MM.1S (cell line): ENCODE measurements around the gene WT1.

Source experiments
- DNase-seq: peaks from one replicate; pipeline ENCODE4 v3.0.0-alpha.2; 2015
- H2AFZ ChIP-seq: fragments of 300-600 bp; sonication (generic); 2 replicates; pipeline ENCODE4 v1.6.0; 2016; ENCODE audit warnings: antibody characterized with exemption, low read length
- H3F3A ChIP-seq: fragments of 300-600 bp; sonication (generic); 2 replicates; pipeline ENCODE4 v1.6.1; 2016; ENCODE audit warnings: mild to moderate bottlenecking, antibody characterized with exemption, low read length, moderate library complexity, mixed read lengths; ENCODE audit not compliant: insufficient read depth
- H3K27ac ChIP-seq: fragments of 300-600 bp; sonication (generic); 2 replicates; pipeline ENCODE4 v1.5.1; 2016; ENCODE audit warnings: mild to moderate bottlenecking, low read length
- H3K27me3 ChIP-seq: fragments of 300-600 bp; sonication (generic); replicated peaks from 2 replicates; pipeline ENCODE4 v1.6.0; 2016; ENCODE audit warnings: low read length; ENCODE audit not compliant: insufficient read depth
- H3K36me3 ChIP-seq: fragments of 300-600 bp; sonication (generic); replicated peaks from 2 replicates; pipeline ENCODE4 v1.6.1; 2016; ENCODE audit warnings: mild to moderate bottlenecking, low read length, mixed read lengths; ENCODE audit not compliant: insufficient read depth
- H3K4me1 ChIP-seq: fragments of 300-600 bp; sonication (generic); 2 replicates; pipeline ENCODE4 v1.6.1; 2016; ENCODE audit warnings: low read length, mixed read lengths
- H3K4me2 ChIP-seq: fragments of 300-600 bp; sonication (generic); 2 replicates; pipeline ENCODE4 v1.6.0; 2016; ENCODE audit warnings: low read depth, low read length
- H3K4me3 ChIP-seq: fragments of 300-600 bp; sonication (generic); 2 replicates; pipeline ENCODE4 v1.5.1; 2016; ENCODE audit warnings: low read length, mixed read lengths
- H3K79me2 ChIP-seq: fragments of 300-600 bp; sonication (generic); 2 replicates; pipeline ENCODE4 v1.6.1; 2016; ENCODE audit warnings: mixed run types, low read length, mixed read lengths
- H3K9ac ChIP-seq: fragments of 300-600 bp; sonication (generic); 2 replicates; pipeline ENCODE4 v1.6.1; 2016; ENCODE audit warnings: low read length, mixed read lengths
- H3K9me2 ChIP-seq: fragments of 300-600 bp; sonication (generic); replicated peaks from 2 replicates; pipeline ENCODE4 v1.6.1; 2016; ENCODE audit warnings: mild to moderate bottlenecking, low read length, mixed read lengths; ENCODE audit not compliant: insufficient read depth
- H3K9me3 ChIP-seq: fragments of 300-600 bp; sonication (generic); replicated peaks from 2 replicates; pipeline ENCODE4 v1.6.1; 2016; ENCODE audit warnings: mild to moderate bottlenecking, low read length, mixed read lengths; ENCODE audit not compliant: insufficient read depth
- H4K20me1 ChIP-seq: fragments of 300-600 bp; sonication (generic); 2 replicates; pipeline ENCODE4 v1.6.1; 2016; ENCODE audit warnings: mild to moderate bottlenecking, low read length, moderate library complexity, mixed read lengths; ENCODE audit not compliant: insufficient read depth
- EZH2 ChIP-seq: fragments of 300-600 bp; sonication (generic); optimal IDR thresholded peaks from 2 replicates; pipeline ENCODE3; 2017; ENCODE audit warnings: low read depth, mild to moderate bottlenecking, antibody characterized with exemption, low read length, mixed read lengths
- EZH2phosphoT487 ChIP-seq: fragments of 300-600 bp; sonication (generic); IDR thresholded peaks from 2 replicates; pipeline ENCODE4 v1.6.1; 2018; ENCODE audit warnings: antibody characterized with exemption, low read length
- TF ChIP-seq, protein P1 (sequence below): fragments of 300-600 bp; sonication (generic); IDR thresholded peaks from 2 replicates; pipeline ENCODE4 v1.5.1; 2016; ENCODE audit warnings: antibody characterized with exemption, low read length, mixed read lengths

WT1 gene

GRCh38 chr11:32390712-32391111 lies 44.6 kb downstream of the WT1 start:
- no peak overlapping the region for H3K27ac ChIP-seq
- H4K20me1 ChIP-seq, result no peaks in the 10 kb centered on the region
- no peaks in the 10 kb centered on the region for H3K79me2 ChIP-seq
- no peaks in the 10 kb centered on the region for H3K9me3 ChIP-seq
- H3K4me2 ChIP-seq, result no peak overlapping the region
- H2AFZ ChIP-seq, result no peak overlapping the region
- H3F3A ChIP-seq, result no peaks in the 10 kb centered on the region
- no peaks in the 10 kb centered on the region for H3K36me3 ChIP-seq
- H3K9ac ChIP-seq, result no peak overlapping the region
- no peaks in the 10 kb centered on the region for H3K4me1 ChIP-seq
- TF ChIP-seq EZH2 (no peak), EZH2phosphoT487 (no peak)
- TF ChIP-seq, protein P1, sequence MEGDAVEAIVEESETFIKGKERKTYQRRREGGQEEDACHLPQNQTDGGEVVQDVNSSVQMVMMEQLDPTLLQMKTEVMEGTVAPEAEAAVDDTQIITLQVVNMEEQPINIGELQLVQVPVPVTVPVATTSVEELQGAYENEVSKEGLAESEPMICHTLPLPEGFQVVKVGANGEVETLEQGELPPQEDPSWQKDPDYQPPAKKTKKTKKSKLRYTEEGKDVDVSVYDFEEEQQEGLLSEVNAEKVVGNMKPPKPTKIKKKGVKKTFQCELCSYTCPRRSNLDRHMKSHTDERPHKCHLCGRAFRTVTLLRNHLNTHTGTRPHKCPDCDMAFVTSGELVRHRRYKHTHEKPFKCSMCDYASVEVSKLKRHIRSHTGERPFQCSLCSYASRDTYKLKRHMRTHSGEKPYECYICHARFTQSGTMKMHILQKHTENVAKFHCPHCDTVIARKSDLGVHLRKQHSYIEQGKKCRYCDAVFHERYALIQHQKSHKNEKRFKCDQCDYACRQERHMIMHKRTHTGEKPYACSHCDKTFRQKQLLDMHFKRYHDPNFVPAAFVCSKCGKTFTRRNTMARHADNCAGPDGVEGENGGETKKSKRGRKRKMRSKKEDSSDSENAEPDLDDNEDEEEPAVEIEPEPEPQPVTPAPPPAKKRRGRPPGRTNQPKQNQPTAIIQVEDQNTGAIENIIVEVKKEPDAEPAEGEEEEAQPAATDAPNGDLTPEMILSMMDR, result no peak
- no peak for DNase-seq
- no peaks in the 10 kb centered on the region for H3K9me2 ChIP-seq
- H3K4me3 ChIP-seq, result no peak overlapping the region
- H3K27me3 ChIP-seq, result no peaks in the 10 kb centered on the region

- H3K9me3 ChIP-seq, result no peaks in the 10 kb centered on the region
- H3K79me2 ChIP-seq, result no peaks in the 10 kb centered on the region
- H4K20me1 ChIP-seq, result no peaks in the 10 kb centered on the region
- no peak overlapping the region for H2AFZ ChIP-seq
- H3K27ac ChIP-seq, result no peak overlapping the region
- TF ChIP-seq EZH2phosphoT487, result no peak
- TF ChIP-seq, protein P1, result no peak
- TF ChIP-seq EZH2, result no peak
- no peak overlapping the region for H3K4me3 ChIP-seq
- H3K9me2 ChIP-seq, result no peaks in the 10 kb centered on the region
- no peaks in the 10 kb centered on the region for H3K4me1 ChIP-seq
- H3K27me3 ChIP-seq, result no peaks in the 10 kb centered on the region
- no peaks in the 10 kb centered on the region for H3K36me3 ChIP-seq
- DNase-seq, result no peak
- no peaks in the 10 kb centered on the region for H3F3A ChIP-seq
- H3K9ac ChIP-seq, result no peak overlapping the region
- H3K4me2 ChIP-seq, result no peak overlapping the region
Measured at GRCh38 chr11:32388871-32389770, 46.2 kb downstream of the WT1 start.

DNA sequence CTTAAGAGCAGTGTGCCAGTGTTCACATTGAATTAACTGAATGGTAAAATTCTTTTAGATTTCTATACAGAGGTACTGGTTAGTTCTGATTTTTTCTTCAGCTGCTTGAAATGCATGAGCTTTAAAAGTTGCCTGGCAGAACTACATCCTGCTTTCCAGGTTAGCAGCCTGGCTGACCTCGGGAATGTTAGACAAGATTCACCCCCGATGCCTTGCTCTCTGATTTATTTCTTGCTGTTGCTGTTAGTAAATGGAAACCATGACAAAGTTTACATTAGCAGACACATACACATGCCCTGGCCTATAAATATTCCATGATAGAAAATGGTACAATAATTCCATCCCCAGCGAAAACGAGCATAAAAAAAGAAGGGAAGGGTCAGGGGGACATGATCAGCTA lies 47.0 kb downstream of the WT1 start:
- TF ChIP-seq EZH2phosphoT487, result no peak
- no peak for TF ChIP-seq EZH2
- TF ChIP-seq, protein P1, result no peak
- Histone ChIP-seq H3K4me2 (no peak overlapping the region), H3K36me3 (no peaks in the 10 kb centered on the region), H3K9me3 (no peaks in the 10 kb centered on the region), H3K27ac (no peak overlapping the region), H3K9me2 (no peaks in the 10 kb centered on the region), H3K27me3 (no peaks in the 10 kb centered on the region), H3K79me2 (no peaks in the 10 kb centered on the region), H3K9ac (no peak overlapping the region), H4K20me1 (no peaks in the 10 kb centered on the region), H3K4me3 (no peak overlapping the region), H3K4me1 (no peaks in the 10 kb centered on the region), H3F3A (no peaks in the 10 kb centered on the region), H2AFZ (no peak overlapping the region)
- DNase-seq, result no peak
